ENCODE measurements around the gene APOBEC4. TPM values are rescaled to one million over a fixed set of nuclear protein-coding genes. Genes with fewer than 3 reads are reported as not detected.

The APOBEC4 gene
- total RNA-seq, 6 experiments from 2014 or later: not detected

GRCh38 chr1:183654706-183655105 lies 1.6 kb upstream of the APOBEC4 start:
- Mint-ChIP-seq H3K9me3 (no peaks in the 10 kb centered on the region), H3K4me3 (no peak overlapping the region), H3K27me3 (ENCODE audit: insufficient read depth) (no peaks in the 10 kb centered on the region), H3K27ac (peak overlapping the region; percentile 74; the same call in 1 of the 2 replicates), H3K36me3 (ENCODE audit: low read depth) (no peaks in the 10 kb centered on the region), H3K4me1 (ENCODE audit: low read depth) (peaks cover 48% of the 10 kb centered on the region)
- DNase-seq: no peak
- TF ChIP-seq CTCF (IDR thresholded peaks at IDR 0.05): no peak

- no peaks in the 10 kb centered on the region for H3K27me3 Mint-ChIP-seq (ENCODE audit: insufficient read depth)
- H3K4me1 Mint-ChIP-seq (ENCODE audit: low read depth): peaks cover 48% of the 10 kb centered on the region
- H3K4me3 Mint-ChIP-seq: no peak overlapping the region
Observed at GRCh38 chr1:183653876-183654451, 848 bp upstream of the APOBEC4 start.

DNA sequence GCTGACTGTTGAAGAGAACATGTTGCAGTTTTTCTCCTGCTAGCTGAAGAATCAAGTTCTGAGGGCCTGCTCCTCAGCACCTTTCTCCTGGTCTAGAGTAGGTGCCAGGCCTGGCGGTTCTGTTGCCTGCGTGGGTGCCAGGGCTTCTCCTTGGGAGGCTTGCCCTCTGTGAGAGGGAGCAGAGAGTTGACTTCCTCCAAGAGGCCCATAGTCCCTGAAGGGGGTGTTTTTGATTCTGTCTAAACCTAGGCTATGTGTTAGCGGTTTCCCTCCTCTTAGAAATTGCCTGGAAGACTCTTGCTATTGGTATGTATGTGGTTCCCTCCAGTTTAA lies 312 bp upstream of the APOBEC4 start:
- Mint-ChIP-seq H3K4me3 (no peak overlapping the region), H3K4me1 (ENCODE audit: low read depth) (peaks cover 48% of the 10 kb centered on the region), H3K9me3 (no peaks in the 10 kb centered on the region), H3K27me3 (ENCODE audit: insufficient read depth) (no peaks in the 10 kb centered on the region), H3K36me3 (ENCODE audit: low read depth) (no peaks in the 10 kb centered on the region), H3K27ac (no peak overlapping the region)
- DNase-seq: no peak
- TF ChIP-seq CTCF (IDR thresholded peaks at IDR 0.05): no peak

More at GRCh38 chr1:183653876-183654451, 848 bp upstream of the APOBEC4 start:
- TF ChIP-seq CTCF (IDR thresholded peaks at IDR 0.05): no peak
- Mint-ChIP-seq H3K9me3 (no peaks in the 10 kb centered on the region), H3K27ac (no peak overlapping the region), H3K36me3 (ENCODE audit: low read depth) (no peaks in the 10 kb centered on the region)
- no peak for DNase-seq

- H3K4me1 Mint-ChIP-seq (ENCODE audit: low read depth): peaks cover 55% of the 10 kb centered on the region
- peaks cover 3% of the 10 kb centered on the region; the same call in 1 of the 2 replicates for H3K36me3 Mint-ChIP-seq (ENCODE audit: low read depth)
- H3K27ac Mint-ChIP-seq: no peak overlapping the region
- no peak for TF ChIP-seq CTCF (IDR thresholded peaks at IDR 0.05)
- H3K4me3 Mint-ChIP-seq: no peak overlapping the region
- no peaks in the 10 kb centered on the region for H3K27me3 Mint-ChIP-seq (ENCODE audit: insufficient read depth)
- H3K9me3 Mint-ChIP-seq: no peaks in the 10 kb centered on the region
- no peak for DNase-seq
Observed at GRCh38 chr1:183652107-183652506, 1.0 kb downstream of the APOBEC4 start.

GRCh38 chr1:183651612-183652011 lies 1.5 kb downstream of the APOBEC4 start:
- Mint-ChIP-seq H3K27me3 (ENCODE audit: insufficient read depth) (no peaks in the 10 kb centered on the region), H3K9me3 (no peaks in the 10 kb centered on the region), H3K36me3 (ENCODE audit: low read depth) (peaks cover 3% of the 10 kb centered on the region; the same call in 1 of the 2 replicates), H3K4me3 (no peak overlapping the region), H3K4me1 (ENCODE audit: low read depth) (peaks cover 58% of the 10 kb centered on the region), H3K27ac (no peak overlapping the region)
- no peak for DNase-seq
- no peak for TF ChIP-seq CTCF (IDR thresholded peaks at IDR 0.05)

DNA sequence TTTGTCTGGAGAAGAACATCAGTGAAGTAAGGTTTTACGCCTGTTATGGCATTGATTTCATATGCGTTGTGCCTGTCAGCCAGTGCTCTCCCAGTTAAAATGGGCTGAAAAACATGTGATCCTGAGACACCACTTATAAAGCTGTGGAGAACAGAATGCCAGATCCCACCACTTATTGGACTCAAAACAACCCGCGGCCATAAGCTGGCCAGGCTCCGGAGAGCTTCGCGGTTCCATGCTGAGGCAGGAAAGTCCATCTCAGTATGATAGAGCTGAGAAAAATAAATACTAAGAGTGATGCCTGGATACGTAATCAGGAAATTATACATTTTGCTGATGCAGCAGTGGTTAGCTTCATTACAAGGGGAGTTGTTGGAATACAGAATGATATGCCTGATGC lies 5.1 kb downstream of the APOBEC4 start:
- no peaks in the 10 kb centered on the region for H3K9me3 Mint-ChIP-seq
- H3K27me3 Mint-ChIP-seq (ENCODE audit: insufficient read depth): no peaks in the 10 kb centered on the region
- H3K27ac Mint-ChIP-seq: no peak overlapping the region
- H3K36me3 Mint-ChIP-seq (ENCODE audit: low read depth): peaks cover 3% of the 10 kb centered on the region; the same call in 1 of the 2 replicates
- H3K4me1 Mint-ChIP-seq (ENCODE audit: low read depth): peaks cover 30% of the 10 kb centered on the region
- TF ChIP-seq CTCF (IDR thresholded peaks at IDR 0.05): no peak
- no peak for DNase-seq
- H3K4me3 Mint-ChIP-seq: no peak overlapping the region

All from HFFc6 (cell line).